Measurements from ENCODE around the gene POLR2J.
"Not testable (repeated sequence)": the region's sequence is repeated elsewhere in the genome, so short reads cannot be mapped to it uniquely, and the experiment has no call there.

DNA sequence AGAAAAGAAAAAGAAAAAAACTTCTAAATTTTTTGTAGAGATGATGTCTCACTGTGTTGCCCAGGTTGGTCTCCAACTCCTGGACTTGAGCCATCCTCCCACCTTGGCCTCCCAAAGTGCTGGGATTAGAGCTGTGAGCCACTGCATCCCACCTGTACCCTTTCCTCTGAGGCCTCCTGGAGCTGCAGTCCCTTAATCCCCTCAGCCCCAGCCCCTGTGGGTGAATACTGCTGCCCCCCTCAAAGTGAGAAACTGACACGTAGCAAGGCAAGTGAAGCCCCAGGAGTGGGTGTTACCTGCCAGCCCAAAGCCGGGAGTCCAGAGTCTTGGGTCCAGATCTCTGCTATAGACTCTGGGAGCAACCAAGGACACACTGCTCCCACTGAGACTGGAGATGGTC, 46.1 kb upstream of the POLR2J start:
- not testable (repeated sequence) for TF ChIP-seq ARNTL (CRISPR knock-in tag; IDR thresholded peaks at IDR 0.05; ENCODE audit: borderline replicate concordance, low read depth); ZC3H10 (CRISPR knock-in tag; IDR thresholded peaks at IDR 0.05); ZFP3 (CRISPR knock-in tag; IDR thresholded peaks at IDR 0.05); ZNF70 (CRISPR knock-in tag; IDR thresholded peaks at IDR 0.05); CSDC2 (CRISPR knock-in tag; IDR thresholded peaks at IDR 0.05); PPARA (CRISPR knock-in tag; IDR thresholded peaks at IDR 0.05; ENCODE audit: borderline replicate concordance)
- TF ChIP-seq, protein P1, sequence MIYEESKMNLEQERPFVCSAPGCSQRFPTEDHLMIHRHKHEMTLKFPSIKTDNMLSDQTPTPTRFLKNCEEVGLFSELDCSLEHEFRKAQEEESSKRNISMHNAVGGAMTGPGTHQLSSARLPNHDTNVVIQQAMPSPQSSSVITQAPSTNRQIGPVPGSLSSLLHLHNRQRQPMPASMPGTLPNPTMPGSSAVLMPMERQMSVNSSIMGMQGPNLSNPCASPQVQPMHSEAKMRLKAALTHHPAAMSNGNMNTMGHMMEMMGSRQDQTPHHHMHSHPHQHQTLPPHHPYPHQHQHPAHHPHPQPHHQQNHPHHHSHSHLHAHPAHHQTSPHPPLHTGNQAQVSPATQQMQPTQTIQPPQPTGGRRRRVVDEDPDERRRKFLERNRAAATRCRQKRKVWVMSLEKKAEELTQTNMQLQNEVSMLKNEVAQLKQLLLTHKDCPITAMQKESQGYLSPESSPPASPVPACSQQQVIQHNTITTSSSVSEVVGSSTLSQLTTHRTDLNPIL (CRISPR knock-in tag; IDR thresholded peaks at IDR 0.05; ENCODE audit: low read depth) = not testable (repeated sequence)
- TF ChIP-seq, protein P2, sequence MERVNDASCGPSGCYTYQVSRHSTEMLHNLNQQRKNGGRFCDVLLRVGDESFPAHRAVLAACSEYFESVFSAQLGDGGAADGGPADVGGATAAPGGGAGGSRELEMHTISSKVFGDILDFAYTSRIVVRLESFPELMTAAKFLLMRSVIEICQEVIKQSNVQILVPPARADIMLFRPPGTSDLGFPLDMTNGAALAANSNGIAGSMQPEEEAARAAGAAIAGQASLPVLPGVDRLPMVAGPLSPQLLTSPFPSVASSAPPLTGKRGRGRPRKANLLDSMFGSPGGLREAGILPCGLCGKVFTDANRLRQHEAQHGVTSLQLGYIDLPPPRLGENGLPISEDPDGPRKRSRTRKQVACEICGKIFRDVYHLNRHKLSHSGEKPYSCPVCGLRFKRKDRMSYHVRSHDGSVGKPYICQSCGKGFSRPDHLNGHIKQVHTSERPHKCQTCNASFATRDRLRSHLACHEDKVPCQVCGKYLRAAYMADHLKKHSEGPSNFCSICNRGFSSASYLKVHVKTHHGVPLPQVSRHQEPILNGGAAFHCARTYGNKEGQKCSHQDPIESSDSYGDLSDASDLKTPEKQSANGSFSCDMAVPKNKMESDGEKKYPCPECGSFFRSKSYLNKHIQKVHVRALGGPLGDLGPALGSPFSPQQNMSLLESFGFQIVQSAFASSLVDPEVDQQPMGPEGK (CRISPR knock-in tag; IDR thresholded peaks at IDR 0.05; ENCODE audit: borderline replicate concordance) = not testable (repeated sequence)

Measured in SK-N-SH treated with all-trans-retinoic acid at 6 μM for 48 hours (cell line).